ENCODE results near the gene SNCA.

DNA sequence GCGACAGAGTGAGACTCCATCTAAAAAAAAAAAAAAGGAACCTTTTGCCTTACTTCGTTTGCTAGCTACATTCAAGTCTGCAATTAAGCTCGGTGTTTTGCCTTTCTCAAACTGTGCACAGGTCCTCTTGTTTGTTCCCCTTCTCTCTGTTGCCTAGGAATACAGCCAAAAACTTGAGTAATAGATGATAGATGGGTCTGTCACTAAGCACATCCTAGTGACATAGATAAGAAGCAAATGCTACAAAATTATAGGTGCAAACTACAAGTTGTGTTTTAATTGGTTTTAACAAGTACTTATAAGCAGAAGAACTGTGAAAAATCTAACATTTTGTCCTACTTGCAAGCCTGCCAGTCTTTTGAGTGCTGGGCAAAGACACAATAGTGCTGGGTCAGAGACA is 95.2 kb downstream of the SNCA start:
- TF ChIP-seq CTCF (conservative IDR thresholded peaks at IDR 0.05; ENCODE audit: low read depth, low read length) (no peak), EZH2 (IDR thresholded peaks at IDR 0.05; ENCODE audit: borderline replicate concordance, low read depth, low read length, poor library complexity, severe bottlenecking) (no peak)

Measured in A673 (cell line).